H1 (cell line): Measurements from ENCODE around the gene KCNJ4. TPM values are rescaled to one million over a fixed set of nuclear protein-coding genes. Genes with fewer than 3 reads are reported as not detected.
A peak's percentile ranks its signal among the peaks of the same experiment; 100 is the strongest.

ENCODE experiments used
- CTCF ChIA-PET: fragments of 300-600 bp; sonication (Branson Sonifier 250); formaldehyde crosslinking; loops from one replicate; lab custom pipeline; 2021; ENCODE audit not compliant: partially characterized antibody; lab: Charles Lee
- POLR2A ChIA-PET: fragments of 300-600 bp; sonication (Branson Sonifier 250); formaldehyde crosslinking; loops from one replicate; lab custom pipeline; 2021; ENCODE audit warnings: inconsistent platforms; ENCODE audit not compliant: partially characterized antibody; lab: Charles Lee
- DNase-seq, 2 experiments: peaks; one replicate each; pipeline versions ENCODE4 v3.0.0 to v3.0.0-alpha.2; 2010 to 2022; ENCODE audit warnings: low spot score in 2 of 2, low read depth in 1 of 2, mixed read lengths in 1 of 2
- FAIRE-seq: peaks from 2 replicates; lab custom pipeline; 2011; peaks lifted over from hg19 to GRCh38; lab: Jason Lieb, UNC
- H2AFZ ChIP-seq: 2 replicates; pipeline ENCODE4 v1.8.1; 2012; ENCODE audit warnings: low read length, inconsistent platforms
- H2AK5ac ChIP-seq: 2 replicates; pipeline ENCODE4 v1.6.1; 2013; ENCODE audit warnings: low read depth, low read length
- H2BK120ac ChIP-seq: replicated peaks from 2 replicates; pipeline ENCODE3; 2013; ENCODE audit warnings: low read depth, low read length, inconsistent platforms
- H2BK12ac ChIP-seq: 2 replicates; pipeline ENCODE4 v1.6.1; 2013; ENCODE audit warnings: low read depth, low read length
- H2BK15ac ChIP-seq: 2 replicates; pipeline ENCODE4 v1.6.1; 2013; ENCODE audit warnings: low read length
- H2BK20ac ChIP-seq: 2 replicates; pipeline ENCODE4 v1.6.1; 2013; ENCODE audit warnings: low read length
- H2BK5ac ChIP-seq: 2 replicates; pipeline ENCODE4 v1.6.1; 2013; ENCODE audit warnings: low read depth, low read length
- H3K14ac ChIP-seq: 2 replicates; pipeline ENCODE4 v1.6.1; 2013; ENCODE audit warnings: inconsistent platforms; ENCODE audit not compliant: insufficient read length
- H3K18ac ChIP-seq: 2 replicates; pipeline ENCODE4 v1.6.1; 2013; ENCODE audit warnings: low read length; ENCODE audit errors: extremely low read depth
- H3K23ac ChIP-seq: 2 replicates; pipeline ENCODE4 v1.6.1; 2013; ENCODE audit warnings: inconsistent platforms; ENCODE audit not compliant: insufficient read length
- H3K23me2 ChIP-seq: 2 replicates; pipeline ENCODE4 v1.6.1; 2013; ENCODE audit warnings: low read depth, low read length
- H3K27ac ChIP-seq: 2 replicates; pipeline ENCODE4 v1.6.1; 2011; ENCODE audit warnings: low read depth, low read length, inconsistent platforms
- H3K27me3 ChIP-seq, 4 experiments: replicated peaks in 1 of 4; 1 replicate in 1 of 4; 2 replicates in 3 of 4; pipeline versions ENCODE4 v1.6.1 to v1.8.1; 2011 to 2013; ENCODE audit warnings: low read length in 3 of 4, mild to moderate bottlenecking in 3 of 4, inconsistent platforms in 2 of 4, mixed read lengths in 2 of 4, moderate library complexity in 1 of 4; ENCODE audit not compliant: control insufficient read depth in 3 of 4, insufficient read depth in 3 of 4; ENCODE audit errors: extremely low read depth in 1 of 4
- H3K36me3 ChIP-seq, 4 experiments: 2 replicates each; pipeline versions ENCODE4 v1.6.1 to v1.8.1; 2011 to 2013; ENCODE audit warnings: mild to moderate bottlenecking in 4 of 4, low read length in 3 of 4, moderate library complexity in 2 of 4, control low read depth in 1 of 4, inconsistent platforms in 1 of 4; ENCODE audit not compliant: insufficient read depth in 4 of 4, control insufficient read depth in 2 of 4
- H3K4ac ChIP-seq: replicated peaks from 2 replicates; pipeline ENCODE3; 2013; ENCODE audit warnings: low read length, low read depth, mixed read lengths, inconsistent platforms; ENCODE audit not compliant: insufficient read length
- H3K4me1 ChIP-seq, 4 experiments: replicated peaks in 1 of 4; 1 replicate in 1 of 4; 2 replicates in 3 of 4; pipeline versions ENCODE4 v1.6.1 to v1.8.1; 2011 to 2013; ENCODE audit warnings: low read length in 3 of 4, inconsistent platforms in 2 of 4, mixed read lengths in 1 of 4; ENCODE audit not compliant: insufficient read depth in 4 of 4, control insufficient read depth in 3 of 4
- H3K4me2 ChIP-seq, 2 experiments: 2 replicates each; pipeline versions ENCODE4 v1.6.1 to v1.8.1; 2011 to 2013; ENCODE audit warnings: low read depth in 2 of 2, low read length in 2 of 2, control low read depth in 1 of 2, inconsistent platforms in 1 of 2, mild to moderate bottlenecking in 1 of 2; ENCODE audit not compliant: insufficient read depth in 1 of 2
- H3K4me3 ChIP-seq, 4 experiments: fragments of 200-600, 300-600 bp in 1 of 4; sonication (generic), shearing (Covaris generic), sonication (Bioruptor Twin) in 1 of 4; 2 replicates each; pipeline versions ENCODE4 v1.5.1 to v1.8.1; 2011 to 2016; ENCODE audit warnings: low read length in 4 of 4, low read depth in 3 of 4, control low read depth in 2 of 4, inconsistent platforms in 2 of 4, mild to moderate bottlenecking in 2 of 4, mixed read lengths in 1 of 4, moderate library complexity in 1 of 4; ENCODE audit not compliant: insufficient read depth in 2 of 4; ENCODE audit errors: extremely low read depth in 1 of 4
- H3K56ac ChIP-seq: replicated peaks from 2 replicates; pipeline ENCODE3; 2013; ENCODE audit warnings: low read depth, mild to moderate bottlenecking, mixed read lengths, low read length, inconsistent platforms; ENCODE audit not compliant: insufficient read length
- H3K79me1 ChIP-seq: 2 replicates; pipeline ENCODE4 v1.6.1; 2013; ENCODE audit warnings: low read depth, low read length, control low read depth
- H3K79me2 ChIP-seq, 2 experiments: 2 replicates each; pipeline versions ENCODE4 v1.6.1 to v1.8.1; 2012 to 2013; ENCODE audit warnings: low read length in 2 of 2, mild to moderate bottlenecking in 2 of 2, inconsistent platforms in 1 of 2; ENCODE audit not compliant: insufficient read depth in 2 of 2, control insufficient read depth in 1 of 2
- H3K9ac ChIP-seq, 4 experiments: replicated peaks in 1 of 4; 1 replicate in 1 of 4; 2 replicates in 3 of 4; pipeline versions ENCODE4 v1.6.1 to v1.8.1; 2011 to 2013; ENCODE audit warnings: low read depth in 3 of 4, low read length in 3 of 4, control low read depth in 2 of 4, mild to moderate bottlenecking in 2 of 4, moderate library complexity in 2 of 4, inconsistent platforms in 1 of 4; ENCODE audit errors: extremely low read depth in 1 of 4
- H3K9me3 ChIP-seq, 2 experiments: 2 replicates each; pipeline versions ENCODE4 v1.6.1 to v1.8.1; 2012 to 2013; ENCODE audit warnings: mild to moderate bottlenecking in 2 of 2, moderate library complexity in 2 of 2, control low read depth in 1 of 2, inconsistent platforms in 1 of 2, low read depth in 1 of 2, low read length in 1 of 2, mixed read lengths in 1 of 2; ENCODE audit not compliant: insufficient read depth in 2 of 2
- H4K20me1 ChIP-seq, 2 experiments: replicated peaks in 1 of 2; 2 replicates each; pipeline versions ENCODE3 to v1.8.1; 2011 to 2013; ENCODE audit warnings: inconsistent platforms in 2 of 2, low read length in 2 of 2, mild to moderate bottlenecking in 1 of 2; ENCODE audit not compliant: insufficient read depth in 2 of 2, control insufficient read depth in 1 of 2
- H4K5ac ChIP-seq: 2 replicates; pipeline ENCODE4 v1.6.1; 2013; ENCODE audit warnings: low read length, low read depth, mixed read lengths, inconsistent platforms; ENCODE audit not compliant: insufficient read length
- H4K8ac ChIP-seq: 2 replicates; pipeline ENCODE4 v1.8.0; 2013; ENCODE audit warnings: mild to moderate bottlenecking, moderate library complexity, low read length, inconsistent platforms; ENCODE audit not compliant: insufficient read depth; ENCODE audit errors: extremely low read depth
- H4K91ac ChIP-seq: replicated peaks from 2 replicates; pipeline ENCODE3; 2013; ENCODE audit warnings: low read length, mixed read lengths, inconsistent platforms; ENCODE audit not compliant: insufficient read length
- CEBPB ChIP-seq: IDR thresholded peaks from 2 replicates; pipeline ENCODE4 v1.6.1; 2012; ENCODE audit warnings: low read depth, low read length
- CHD2 ChIP-seq: IDR thresholded peaks from 2 replicates; pipeline ENCODE4 v1.6.1; 2012; ENCODE audit warnings: low read length, improper control_type of control experiment
- GABPA ChIP-seq: IDR thresholded peaks from 2 replicates; pipeline ENCODE4 v1.6.1; 2011; ENCODE audit warnings: mild to moderate bottlenecking, low read length, moderate library complexity, borderline replicate concordance; ENCODE audit not compliant: insufficient read depth
- HDAC2 ChIP-seq, 2 experiments: fragments of 300-600 bp in 1 of 2; sonication (generic) in 1 of 2; IDR thresholded peaks; 2 replicates each; pipeline ENCODE4 v1.6.1; 2011 to 2012; ENCODE audit warnings: low read depth in 2 of 2, low read length in 2 of 2, mild to moderate bottlenecking in 2 of 2, moderate library complexity in 2 of 2, borderline replicate concordance in 1 of 2, inconsistent platforms in 1 of 2
- KDM4A ChIP-seq: IDR thresholded peaks from one replicate; pipeline ENCODE4 v1.7.1; 2012; ENCODE audit warnings: low read depth, mild to moderate bottlenecking, moderate library complexity, low read length, inconsistent platforms; ENCODE audit not compliant: severe bottlenecking
- RFX5 ChIP-seq: IDR thresholded peaks from 2 replicates; pipeline ENCODE4 v1.6.1; 2011; ENCODE audit warnings: low read depth, low read length, improper control_type of control experiment, borderline replicate concordance
- RXRA ChIP-seq: IDR thresholded peaks from 2 replicates; pipeline ENCODE4 v1.6.1; 2011; ENCODE audit warnings: low read depth, mild to moderate bottlenecking, low read length, moderate library complexity; ENCODE audit not compliant: insufficient read depth
- TEAD4 ChIP-seq: IDR thresholded peaks from 2 replicates; pipeline ENCODE4 v1.6.1; 2012; ENCODE audit warnings: low read depth, low read length, inconsistent platforms, mixed read lengths
- YY1 ChIP-seq: IDR thresholded peaks from 2 replicates; pipeline ENCODE4 v1.6.1; 2011; ENCODE audit warnings: low read depth, mild to moderate bottlenecking, low read length
- WGBS, 2 experiments: shearing (Covaris generic) in 1 of 2; methylation state at CpG; one replicate each; pipeline versions ENCODE4 v1.1.6 to v1.1.7; 2013 to 2015; ENCODE audit warnings: low lambda C conversion rate in 2 of 2, mixed read lengths in 2 of 2, inconsistent platforms in 1 of 2, low coverage in 1 of 2, missing lambda C conversion rate in 1 of 2; ENCODE audit not compliant: insufficient replicate concordance in 2 of 2, insufficient coverage in 1 of 2, insufficient read length in 1 of 2; ENCODE audit errors: extremely low coverage in 1 of 2, missing lambda C conversion rate in 1 of 2; 5-methylcytosine and 5-hydroxymethylcytosine counted together
- polyA plus RNA-seq, 7 experiments: library from polyadenylated mRNA; depleted of rRNA in 3 of 7; stranded (reverse) in 5 of 7; unstranded in 2 of 7; fragments of >200 nt in 5 of 7; fragments of 200-250 nt in 2 of 7; gene quantifications; 1 replicate in 5 of 7; 2 replicates in 1 of 7; 4 replicates in 1 of 7; pipeline versions ENCODE4 v1.2.1 to v1.2.3, GENCODE V29; 2011 to 2013; ENCODE audit warnings: missing spikeins in 2 of 7, mixed read lengths in 2 of 7
- total RNA-seq: library from RNA; stranded (reverse); fragmentation: NEBNext Ultra II Directional; extraction: Animal tissue kit (Norgen Biotek cat#: 25700); gene quantifications from 2 replicates; pipeline ENCODE4 v1.2.1, GENCODE V29; 2021

The KCNJ4 gene
- total and polyA plus RNA-seq, 2 of the 8 experiments (the other 6 are each of a cell fraction or from before 2014, with no cell fraction given) = 1.4 to 2.2 TPM

GRCh38 chr22:38460426-38460840 lies 5.4 kb upstream of the KCNJ4 start:
- no peak for FAIRE-seq
- Histone ChIP-seq H2BK120ac (no peak overlapping the region), H4K91ac (no peak overlapping the region), H3K23ac (no peak overlapping the region), H2BK12ac (peak overlapping the region; percentile 68; the same call in 1 of the 2 replicates), H3K4ac (no peak overlapping the region), H3K18ac (no peak overlapping the region), H2BK5ac (no peak overlapping the region), H3K79me2 (no peaks in the 10 kb centered on the region), H4K5ac (no peak overlapping the region), H3K4me2 (no peak overlapping the region; a peak in 1 of 4 replicates), H2AK5ac (no peak overlapping the region; the same call in 1 of the 2 replicates), H2BK15ac (peak overlapping the region; percentile 99; the same call in 1 of the 2 replicates), H3K27me3 (peaks cover under 1 to 41% (median 34%) of the 10 kb centered on the region in 4 experiments), H3K27ac (no peak overlapping the region), H3K23me2 (peaks cover 2% of the 10 kb centered on the region; the same call in 1 of the 2 replicates), H3K4me3 (no peak overlapping the region), H4K20me1 (no peaks in the 10 kb centered on the region), H3K56ac (no peak overlapping the region), H2AFZ (no peak overlapping the region), H3K9ac (no peak overlapping the region), H3K79me1 (no peaks in the 10 kb centered on the region), H3K9me3 (no peaks in the 10 kb centered on the region), H2BK20ac (0 out of 2 replicates have a peak overlapping the region, but pooled peaks have one; percentile 18), H3K36me3 (no peaks in the 10 kb centered on the region), H4K8ac (no peak overlapping the region), H3K4me1 (peaks cover 0 to 17% (median 9%) of the 10 kb centered on the region in 4 experiments; a peak in 6 of 7 replicates), H3K14ac (no peak overlapping the region)
- ChIA-PET CTCF (interaction anchor here (1.2 to 4.8 kb wide), 4 partner anchors 24 to 114 kb away, joined by 3 to 21 read pairs (median 10); no protein-coding TSS in a partner anchor), POLR2A (interaction anchor here (0.9 to 40.8 kb wide), 4 partner anchors 9 to 62 kb away, joined by 3 to 1102 read pairs (median 4); no protein-coding TSS in a partner anchor)
- 78% methylated on average over 8 of the region's 8 CpGs; no CpG with 5 or more reads in 1 of the 2 experiments for WGBS, 2 experiments
- DNase-seq = no peak
- TF ChIP-seq CEBPB (no peak), YY1 (no peak), RFX5 (no peak), GABPA (no peak), HDAC2 (IDR thresholded peaks at IDR 0.05; ENCODE audit: borderline replicate concordance in 1 of 2, low read depth in 2 of 2, low read length in 2 of 2) (no peak), KDM4A (no peak), TEAD4 (no peak), RXRA (no peak), CHD2 (no peak)
